ENCODE measurements around the gene KMT2A.
"Not testable (repeated sequence)": the region's sequence is repeated elsewhere in the genome, so short reads cannot be mapped to it uniquely, and the experiment has no call there.

Gene KMT2A

DNA sequence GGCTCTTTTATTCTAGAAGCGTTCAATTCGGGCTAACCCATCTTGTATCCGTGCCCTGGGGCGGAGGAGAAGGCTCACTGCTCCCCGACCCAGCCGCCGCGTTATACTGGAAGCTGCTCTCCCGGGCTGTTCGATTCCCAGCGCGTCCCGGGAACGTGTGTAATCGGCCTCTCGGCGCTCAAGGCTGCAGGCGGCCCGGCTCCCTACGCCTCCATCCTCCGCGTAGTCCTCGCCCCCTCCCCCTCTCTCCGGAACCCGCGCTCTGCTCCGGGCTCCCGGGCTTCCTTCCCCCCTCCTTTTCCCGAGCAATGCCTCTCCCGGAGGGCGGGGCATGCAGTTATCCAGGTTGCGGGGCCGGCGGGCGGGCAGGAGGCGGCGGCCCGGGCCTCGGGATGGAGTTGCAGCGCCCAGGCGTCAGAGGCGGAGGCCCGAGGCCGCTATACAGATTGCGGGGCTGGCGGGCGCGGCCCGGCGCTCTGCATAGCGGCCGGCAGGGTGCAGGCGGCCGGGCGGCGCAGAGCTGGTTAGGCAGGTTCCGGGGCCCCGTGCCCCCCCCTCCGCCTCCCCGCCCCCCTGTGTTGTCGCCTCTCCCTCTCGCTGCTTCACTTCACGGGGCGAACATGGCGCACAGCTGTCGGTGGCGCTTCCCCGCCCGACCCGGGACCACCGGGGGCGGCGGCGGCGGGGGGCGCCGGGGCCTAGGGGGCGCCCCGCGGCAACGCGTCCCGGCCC, at the start of gene KMT2A:
Gene KMT2A (plus strand): TSS at position 600 of the 732 bp plus-strand sequence. CDS start 21 bp downstream, at position 621.
- peak; percentile 95 for DNase-seq

- DNase-seq = peak; percentile 49
Observed at GRCh38 chr11:118396097-118396501, 40.2 kb upstream of the KMT2A start.

DNA sequence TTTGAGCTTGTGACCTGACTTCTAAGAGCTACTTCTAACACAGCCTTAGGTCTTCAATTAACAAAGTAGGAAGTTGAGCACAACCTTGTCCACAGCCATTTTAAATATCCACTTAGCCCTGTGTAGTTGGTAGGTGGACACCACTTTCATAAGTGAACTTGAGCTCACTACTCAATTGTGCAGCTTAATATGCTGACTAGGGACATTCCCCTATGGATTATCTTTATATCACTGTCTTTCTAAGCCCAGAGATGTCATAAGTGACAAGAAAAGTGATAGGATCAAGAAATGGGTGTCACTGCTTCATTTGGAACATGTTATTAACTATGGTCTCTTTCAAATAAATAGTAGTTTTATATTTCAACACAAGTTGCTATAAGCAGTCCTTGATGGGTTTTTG, 38.8 kb upstream of the KMT2A start:
- no peak for DNase-seq

GRCh38 chr11:118398791-118399559, 37.3 kb upstream of the KMT2A start:
- peak; percentile 89 for DNase-seq

DNA sequence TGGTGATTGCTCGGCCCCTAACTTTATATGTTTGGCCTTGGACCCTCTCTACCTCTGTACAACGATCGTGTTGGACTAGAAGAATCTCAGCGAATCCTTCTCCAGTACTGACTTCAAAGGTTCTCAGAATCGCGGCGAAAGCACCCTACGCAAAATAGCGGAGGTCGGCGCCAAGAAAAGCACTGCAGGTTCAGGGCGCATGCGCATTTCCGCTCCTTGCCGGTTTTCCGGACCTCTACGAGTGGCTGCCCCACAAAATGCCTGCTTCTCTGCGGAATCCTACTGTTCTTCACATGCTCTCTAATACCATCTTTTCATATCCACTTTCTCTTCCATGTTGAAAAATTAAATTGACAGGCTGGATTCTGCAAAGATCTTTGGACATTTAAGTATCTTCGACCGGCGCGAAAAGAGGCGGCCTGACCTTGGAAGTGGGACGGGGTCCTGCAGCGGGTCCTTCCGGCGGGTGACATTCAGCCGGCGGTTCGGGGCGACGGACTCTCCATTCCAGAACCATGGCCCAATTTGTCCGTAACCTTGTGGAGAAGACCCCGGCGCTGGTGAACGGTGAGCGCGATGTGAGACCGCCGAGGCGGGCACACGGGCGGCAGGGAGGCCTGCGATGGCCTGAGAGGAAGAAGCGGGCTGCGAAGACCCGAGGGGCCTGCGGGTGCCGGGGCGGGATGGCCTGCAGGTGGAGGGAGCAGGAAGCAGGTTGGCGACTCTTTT, 35.0 kb upstream of the KMT2A start, which contains the start of gene ATP5MG:
Gene ATP5MG (plus strand): TSS at position 456 of the 729 bp plus-strand sequence. CDS start 60 bp downstream, at position 516.
- DNase-seq = peak; percentile 94

- DNase-seq = no peak
Observed at GRCh38 chr11:118401880-118402590, 34.3 kb upstream of the KMT2A start.

GRCh38 chr11:118402594-118402993, 33.7 kb upstream of the KMT2A start:
- DNase-seq = not testable (repeated sequence)

DNA sequence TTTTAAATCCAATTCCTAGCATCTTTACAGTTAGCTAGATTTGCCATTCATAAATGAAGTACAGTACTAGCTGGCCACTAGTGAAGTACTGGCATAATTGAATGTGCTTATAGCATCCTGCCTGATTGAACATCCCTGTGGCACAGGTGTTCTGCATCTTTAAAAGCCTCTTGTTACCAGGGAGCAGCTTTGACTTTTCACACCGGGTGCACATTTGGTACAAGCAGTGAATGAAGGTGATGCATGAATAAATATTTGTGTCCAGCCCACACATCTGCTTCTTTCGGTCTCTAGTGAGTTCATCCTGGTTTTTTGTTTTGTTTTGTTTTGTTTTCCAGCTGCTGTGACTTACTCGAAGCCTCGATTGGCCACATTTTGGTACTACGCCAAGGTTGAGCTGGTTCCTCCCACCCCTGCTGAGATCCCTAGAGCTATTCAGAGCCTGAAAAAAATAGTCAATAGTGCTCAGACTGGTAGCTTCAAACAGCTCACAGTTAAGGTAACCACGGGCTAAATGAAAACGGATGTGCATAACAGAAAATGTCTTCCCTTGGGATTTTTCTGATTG, 29.6 kb upstream of the KMT2A start:
- no peak for DNase-seq

GRCh38 chr11:118410055-118410745, 26.1 kb upstream of the KMT2A start:
- DNase-seq = no peak

DNA sequence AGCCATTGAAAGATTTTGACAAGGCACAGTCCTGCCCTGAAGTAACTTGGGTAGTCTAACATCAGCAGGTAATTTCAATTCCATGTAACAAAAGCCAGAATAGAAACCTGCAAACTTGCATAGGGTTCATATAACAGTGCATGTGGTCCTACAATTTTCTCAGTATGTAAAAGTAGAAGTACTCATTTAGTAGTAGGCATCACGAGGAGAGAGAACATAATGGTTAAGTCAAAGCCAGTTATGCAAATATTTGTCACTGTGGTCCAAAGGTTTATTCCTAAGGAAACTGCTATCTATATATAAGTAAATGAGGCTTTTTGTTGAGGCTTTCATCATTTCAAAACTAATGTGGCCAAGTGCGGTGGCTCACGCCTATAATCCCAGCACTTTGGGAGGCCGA, 24.8 kb upstream of the KMT2A start:
- no peak for DNase-seq

GRCh38 chr11:118412921-118413320, 23.4 kb upstream of the KMT2A start:
- no peak for DNase-seq

GRCh38 chr11:118415062-118415738, 21.1 kb upstream of the KMT2A start:
- no peak for DNase-seq

DNA sequence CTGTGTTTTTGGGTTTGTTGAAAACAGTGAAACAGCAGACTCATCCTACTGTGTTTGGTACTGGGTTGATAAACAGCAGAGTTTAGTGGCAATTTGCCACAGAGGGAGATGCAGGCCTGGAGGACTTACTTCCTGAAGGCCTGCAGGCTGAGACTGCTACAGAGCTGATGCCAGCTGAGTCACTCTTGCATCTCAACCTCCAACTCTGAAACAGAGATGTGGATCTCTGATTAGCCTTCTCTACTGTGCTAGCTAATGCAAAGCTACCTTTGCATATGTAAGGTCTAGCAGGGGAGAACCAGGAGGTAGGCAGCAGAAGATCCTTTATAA, 20.6 kb upstream of the KMT2A start:
- DNase-seq = no peak

DNA sequence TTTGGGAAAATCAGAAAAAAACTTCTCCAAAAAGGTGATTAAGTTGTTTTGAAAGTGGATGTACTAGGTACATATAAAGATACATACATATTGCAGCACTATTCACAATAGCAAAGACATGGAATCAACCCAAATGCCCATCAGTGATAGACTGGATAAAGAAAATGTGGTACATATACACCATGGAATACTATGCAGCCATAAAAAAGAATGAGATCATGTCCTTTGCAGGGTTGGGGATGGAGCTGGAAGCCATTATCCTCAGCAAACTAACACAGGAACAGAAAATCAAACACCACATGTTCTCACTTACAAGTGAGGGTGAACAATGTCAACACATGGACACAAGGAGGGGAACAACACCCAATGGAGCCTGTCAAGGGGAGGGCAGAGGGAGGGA, 19.4 kb upstream of the KMT2A start:
- not testable (repeated sequence) for DNase-seq

DNA sequence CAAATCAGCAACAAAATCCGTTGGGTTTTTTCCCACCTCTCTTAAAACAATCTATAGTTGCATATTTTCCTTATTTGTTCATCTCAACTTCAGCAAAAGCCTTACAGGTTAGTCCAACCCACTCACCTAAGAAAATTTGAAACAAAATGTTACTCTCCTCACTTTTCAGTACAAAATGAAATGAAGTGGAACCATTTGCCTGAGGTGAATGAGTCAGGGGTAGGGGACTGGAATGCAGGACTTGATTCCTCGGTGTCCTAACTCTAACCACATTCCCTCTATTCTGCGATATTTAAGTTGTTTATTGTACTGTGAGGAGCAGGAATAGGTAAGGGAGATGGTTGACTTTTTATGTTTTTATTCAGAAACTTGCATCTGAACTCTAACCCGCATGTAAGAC, 18.5 kb upstream of the KMT2A start:
- DNase-seq = no peak

DNA sequence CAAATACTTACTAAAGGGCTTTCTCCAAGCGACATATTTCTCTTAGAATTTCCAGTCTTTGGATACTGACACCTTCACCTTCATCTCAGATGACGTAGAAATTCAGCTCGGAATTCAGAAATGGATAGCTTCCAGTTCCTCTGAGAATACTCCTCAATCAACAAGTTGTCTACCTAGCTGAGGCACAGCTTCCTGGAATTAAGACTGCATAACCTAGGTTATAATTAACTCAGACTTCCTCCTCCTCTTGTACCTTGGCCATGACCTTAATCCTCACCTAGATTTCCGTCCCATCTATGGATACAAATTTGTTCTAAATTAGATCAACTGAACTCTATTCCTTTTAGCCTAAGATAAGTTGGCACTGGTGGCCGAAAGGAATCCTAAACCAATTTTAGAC, 17.5 kb upstream of the KMT2A start:
- no peak for DNase-seq

DNA sequence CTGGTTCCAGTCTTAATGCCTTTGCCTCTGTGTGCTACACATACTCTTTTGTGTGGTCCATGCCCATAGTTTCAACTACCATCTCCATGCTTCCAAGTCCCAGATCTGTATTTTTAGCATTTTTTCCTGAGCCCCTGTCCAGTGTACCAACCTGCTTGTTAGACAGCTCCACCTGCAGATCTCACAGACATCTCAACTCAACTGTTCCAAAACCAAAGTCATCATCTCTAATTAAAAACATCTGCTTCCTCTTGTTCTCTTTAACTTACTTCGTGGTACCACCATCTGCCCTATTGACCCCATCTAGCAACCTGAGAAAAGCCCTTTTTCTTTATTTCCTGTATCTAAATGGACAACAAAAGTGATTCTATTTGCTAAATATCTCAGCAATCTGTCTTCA, 8.6 kb upstream of the KMT2A start:
- no peak for DNase-seq

GRCh38 chr11:118430956-118431355, 5.3 kb upstream of the KMT2A start:
- DNase-seq = no peak

DNA sequence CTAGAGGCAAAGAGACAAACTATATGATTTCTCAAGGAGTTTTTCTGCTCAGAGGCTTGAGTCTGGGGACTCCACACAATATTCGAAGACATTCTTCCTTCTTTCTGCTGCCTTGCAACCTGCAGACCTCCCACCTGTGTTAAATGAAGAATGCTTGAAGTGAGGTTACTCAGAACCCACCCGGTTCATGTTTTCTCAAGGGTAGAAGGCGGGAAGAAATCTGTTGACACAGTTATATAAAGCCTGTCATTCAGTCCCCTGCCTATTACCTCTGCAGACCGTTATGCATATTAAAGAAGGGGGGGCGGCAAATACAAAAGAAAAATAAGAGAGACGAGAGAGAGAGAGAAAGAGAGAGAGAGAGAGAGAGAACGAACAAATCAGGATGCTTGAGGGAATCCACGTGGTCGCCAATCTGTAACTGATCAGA, 2.2 kb upstream of the KMT2A start:
- DNase-seq = peak; percentile 69

GRCh38 chr11:118434553-118435289, 1.6 kb upstream of the KMT2A start:
- peak; percentile 25 for DNase-seq

All from CD4-positive, alpha-beta T cell treated with Interleukin-10 for 1 hour (primary cell).